ENCODE data around the gene KRR1.
"Not testable (repeated sequence)": the region's sequence is repeated elsewhere in the genome, so short reads cannot be mapped to it uniquely, and the experiment has no call there.

KRR1 gene

DNA sequence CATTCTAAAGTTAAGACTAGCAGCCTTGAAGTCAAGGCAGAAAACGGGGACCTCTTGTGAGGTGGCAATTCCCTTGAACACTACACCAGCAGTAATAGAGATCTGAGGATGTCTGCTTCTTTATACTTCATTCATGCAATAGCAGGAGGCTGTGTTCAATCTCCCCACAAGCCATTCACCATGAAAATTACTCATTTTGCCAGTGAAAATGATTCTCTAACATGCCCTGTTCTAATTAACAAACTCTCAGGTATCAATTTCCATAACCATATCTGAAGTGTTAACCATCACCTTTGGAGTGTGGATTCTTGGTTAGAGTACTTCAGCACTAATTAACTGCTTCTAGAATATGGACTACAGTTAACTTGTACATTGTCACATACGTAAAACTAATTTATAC lies 34.3 kb downstream of the KRR1 start:
- H3K4me3 ChIP-seq (ENCODE audit: low read depth, low read length), result no peak overlapping the region
- TF ChIP-seq, protein P1, sequence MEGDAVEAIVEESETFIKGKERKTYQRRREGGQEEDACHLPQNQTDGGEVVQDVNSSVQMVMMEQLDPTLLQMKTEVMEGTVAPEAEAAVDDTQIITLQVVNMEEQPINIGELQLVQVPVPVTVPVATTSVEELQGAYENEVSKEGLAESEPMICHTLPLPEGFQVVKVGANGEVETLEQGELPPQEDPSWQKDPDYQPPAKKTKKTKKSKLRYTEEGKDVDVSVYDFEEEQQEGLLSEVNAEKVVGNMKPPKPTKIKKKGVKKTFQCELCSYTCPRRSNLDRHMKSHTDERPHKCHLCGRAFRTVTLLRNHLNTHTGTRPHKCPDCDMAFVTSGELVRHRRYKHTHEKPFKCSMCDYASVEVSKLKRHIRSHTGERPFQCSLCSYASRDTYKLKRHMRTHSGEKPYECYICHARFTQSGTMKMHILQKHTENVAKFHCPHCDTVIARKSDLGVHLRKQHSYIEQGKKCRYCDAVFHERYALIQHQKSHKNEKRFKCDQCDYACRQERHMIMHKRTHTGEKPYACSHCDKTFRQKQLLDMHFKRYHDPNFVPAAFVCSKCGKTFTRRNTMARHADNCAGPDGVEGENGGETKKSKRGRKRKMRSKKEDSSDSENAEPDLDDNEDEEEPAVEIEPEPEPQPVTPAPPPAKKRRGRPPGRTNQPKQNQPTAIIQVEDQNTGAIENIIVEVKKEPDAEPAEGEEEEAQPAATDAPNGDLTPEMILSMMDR (IDR thresholded peaks at IDR 0.05; ENCODE audit: low read depth, low read length), result no peak

GRCh38 chr12:75476071-75476470 lies 35.3 kb downstream of the KRR1 start:
- TF ChIP-seq, protein P1 (IDR thresholded peaks at IDR 0.05; ENCODE audit: low read depth, low read length), result no peak
- H3K4me3 ChIP-seq (ENCODE audit: low read depth, low read length), result no peak overlapping the region

DNA sequence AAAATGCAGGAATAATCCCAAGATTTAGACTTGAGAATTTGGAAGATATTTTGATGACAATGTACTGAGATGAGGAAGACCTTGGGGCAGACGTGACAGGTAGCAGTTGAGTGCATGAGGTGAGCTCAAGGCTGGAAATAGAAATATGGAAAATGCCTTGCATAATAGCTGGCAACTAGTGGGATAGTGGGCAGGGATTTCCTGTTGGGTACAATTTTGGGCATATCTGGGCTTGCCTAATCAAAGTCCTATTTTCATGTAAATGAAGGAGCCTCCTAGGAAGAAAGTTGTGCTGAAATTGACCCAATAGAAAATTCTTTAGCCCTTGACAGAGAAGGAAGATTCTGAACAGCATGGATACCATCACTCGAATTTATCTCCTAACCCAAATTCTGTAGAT lies 37.3 kb downstream of the KRR1 start:
- TF ChIP-seq, protein P1 (IDR thresholded peaks at IDR 0.05; ENCODE audit: low read depth, low read length), result no peak
- no peak overlapping the region for H3K4me3 ChIP-seq (ENCODE audit: low read depth, low read length)

- TF ChIP-seq, protein P1 (IDR thresholded peaks at IDR 0.05; ENCODE audit: low read depth, low read length), result no peak
- H3K4me3 ChIP-seq (ENCODE audit: low read depth, low read length), result no peak overlapping the region
Measured at GRCh38 chr12:75471902-75472890, 39.2 kb downstream of the KRR1 start.

DNA sequence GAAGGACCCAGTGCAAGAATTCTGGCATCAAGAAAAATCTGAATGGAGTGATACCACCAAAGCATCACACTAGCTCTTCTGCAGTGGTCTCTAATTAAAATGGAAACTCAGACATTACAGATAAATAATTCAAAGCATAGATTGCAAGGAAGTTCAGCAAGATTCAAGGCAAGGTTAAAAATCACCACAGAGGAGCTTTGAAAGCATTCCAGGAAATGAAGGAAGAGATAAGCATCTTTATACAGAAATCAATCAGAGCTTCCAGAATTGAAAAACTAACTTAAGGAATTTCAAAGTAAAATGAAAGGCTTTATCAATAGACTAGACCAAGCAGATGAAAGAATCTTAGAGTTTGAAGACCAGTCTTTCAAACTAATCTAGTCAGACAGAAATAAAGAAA lies 51.2 kb downstream of the KRR1 start:
- TF ChIP-seq, protein P1 (IDR thresholded peaks at IDR 0.05; ENCODE audit: low read depth, low read length), result no peak
- no peak overlapping the region for H3K4me3 ChIP-seq (ENCODE audit: low read depth, low read length)

DNA sequence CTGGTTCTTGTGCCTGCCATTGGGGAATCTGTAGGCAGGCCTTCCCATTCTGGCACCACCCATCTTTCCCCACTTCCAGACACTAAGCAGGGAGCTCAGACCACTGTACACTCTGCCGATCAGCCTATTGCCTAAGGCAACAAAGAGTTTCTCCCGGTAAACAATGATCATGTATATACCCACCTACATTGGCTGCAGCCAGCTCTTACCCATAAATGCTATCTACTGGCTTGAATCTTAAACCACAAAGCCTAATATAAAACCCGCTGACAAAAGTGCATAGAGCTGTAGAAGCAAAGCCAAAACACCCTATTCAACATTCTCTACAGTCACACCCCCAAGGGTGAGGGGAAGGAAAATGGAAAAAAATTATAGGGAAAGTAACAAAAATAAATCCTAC lies 51.7 kb downstream of the KRR1 start:
- TF ChIP-seq, protein P1 (IDR thresholded peaks at IDR 0.05; ENCODE audit: low read depth, low read length), result no peak
- no peak overlapping the region for H3K4me3 ChIP-seq (ENCODE audit: low read depth, low read length)

DNA sequence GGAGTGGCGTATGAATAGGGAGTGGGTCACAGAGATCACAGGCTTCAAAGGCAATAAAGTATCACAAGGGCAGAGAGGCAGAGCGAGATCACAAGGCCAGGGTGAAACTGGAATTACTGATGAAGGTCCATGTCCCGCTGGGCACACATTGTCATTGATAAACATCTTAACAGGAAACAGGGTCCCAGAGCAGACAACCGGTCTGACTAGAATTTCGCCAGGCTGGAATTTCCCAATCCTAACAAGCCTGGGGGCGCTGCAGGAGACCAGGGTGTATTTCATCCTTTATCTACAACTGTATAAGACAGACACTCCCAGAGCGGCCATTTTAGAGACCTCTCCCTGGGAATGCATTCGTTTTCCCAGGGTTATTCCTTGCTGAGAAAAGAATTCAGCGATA lies 53.5 kb downstream of the KRR1 start:
- not testable (repeated sequence) for H3K4me3 ChIP-seq (ENCODE audit: low read depth, low read length)
